ENCODE results near the gene SLC9A8. TPM values are rescaled to one million over a fixed set of nuclear protein-coding genes. Genes with fewer than 3 reads are reported as not detected.
"Not testable (repeated sequence)": the region's sequence is repeated elsewhere in the genome, so short reads cannot be mapped to it uniquely, and the experiment has no call there.

The SLC9A8 gene
- total RNA-seq, 1 experiment from 2014 or later: 2.3 TPM

GRCh38 chr20:49850463-49851230 is 38.0 kb downstream of the SLC9A8 start:
- no peak for DNase-seq (ENCODE audit: low read depth)

GRCh38 chr20:49851231-49851705 is 38.6 kb downstream of the SLC9A8 start:
- DNase-seq (ENCODE audit: low read depth): no peak

GRCh38 chr20:49851991-49852390 is 39.4 kb downstream of the SLC9A8 start:
- DNase-seq (ENCODE audit: low read depth): no peak

- no peak for DNase-seq (ENCODE audit: low read depth)
Measured at GRCh38 chr20:49852522-49853080, 40.0 kb downstream of the SLC9A8 start.

- peak; percentile 59 for DNase-seq (ENCODE audit: low read depth)
Measured at GRCh38 chr20:49853640-49854039, 41.0 kb downstream of the SLC9A8 start.

GRCh38 chr20:49854190-49854875 is 41.7 kb downstream of the SLC9A8 start:
- DNase-seq (ENCODE audit: low read depth): no peak

- DNase-seq (ENCODE audit: low read depth): no peak
Measured at GRCh38 chr20:49856904-49857303, 44.3 kb downstream of the SLC9A8 start.

- DNase-seq (ENCODE audit: low read depth): no peak
Measured at GRCh38 chr20:49858076-49858585, 45.5 kb downstream of the SLC9A8 start.

- no peak for DNase-seq (ENCODE audit: low read depth)
Measured at GRCh38 chr20:49859011-49859410, 46.4 kb downstream of the SLC9A8 start.

- no peak for DNase-seq (ENCODE audit: low read depth)
Measured at GRCh38 chr20:49859807-49860206, 47.2 kb downstream of the SLC9A8 start.

- DNase-seq (ENCODE audit: low read depth): not testable (repeated sequence)
Measured at GRCh38 chr20:49861232-49861631, 48.6 kb downstream of the SLC9A8 start.

GRCh38 chr20:49862607-49863200 is 50.1 kb downstream of the SLC9A8 start:
- DNase-seq (ENCODE audit: low read depth): no peak

- DNase-seq (ENCODE audit: low read depth): no peak
Measured at GRCh38 chr20:49863666-49864065, 51.0 kb downstream of the SLC9A8 start.

- DNase-seq (ENCODE audit: low read depth): peak; percentile 82
Measured at GRCh38 chr20:49865559-49865958, 52.9 kb downstream of the SLC9A8 start.

- DNase-seq (ENCODE audit: low read depth): peak; percentile 52
Measured at GRCh38 chr20:49866051-49866450, 53.4 kb downstream of the SLC9A8 start.

GRCh38 chr20:49867453-49868215 is 55.0 kb downstream of the SLC9A8 start:
- no peak for DNase-seq (ENCODE audit: low read depth)

GRCh38 chr20:49868538-49868937 is 55.9 kb downstream of the SLC9A8 start:
- DNase-seq (ENCODE audit: low read depth): no peak

GRCh38 chr20:49868964-49869363 is 56.3 kb downstream of the SLC9A8 start:
- no peak for DNase-seq (ENCODE audit: low read depth)

- DNase-seq (ENCODE audit: low read depth): no peak
Measured at GRCh38 chr20:49870261-49870660, 57.6 kb downstream of the SLC9A8 start.

- no peak for DNase-seq (ENCODE audit: low read depth)
Measured at GRCh38 chr20:49871391-49871948, 58.8 kb downstream of the SLC9A8 start.

GRCh38 chr20:49872056-49872455 is 59.4 kb downstream of the SLC9A8 start:
- no peak for DNase-seq (ENCODE audit: low read depth)

All from Daoy (cell line).